Tibial nerve (tissue), 4 donors: ENCODE measurements around the gene SYT9. TPM values are rescaled to one million over a fixed set of nuclear protein-coding genes. Genes with fewer than 3 reads are reported as not detected.

Experiments
- DNase-seq, 2 donors: peaks; one replicate each; pipeline ENCODE4 v3.0.0-alpha.2; 2019; ENCODE audit warnings: low spot score in 2 of 2
- H3K27ac ChIP-seq, 4 donors: fragments of 200-600 bp; sonication (generic) in 3 of 4; one replicate each; pipeline ENCODE4 v1.5.1; 2017 to 2019; ENCODE audit warnings: mild to moderate bottlenecking in 1 of 4
- H3K27me3 ChIP-seq, 2 donors: fragments of 200-600 bp; sonication (generic) in 1 of 2; one replicate each; pipeline versions ENCODE4 v1.5.1 to v1.6.0; 2017 to 2019
- H3K36me3 ChIP-seq, 3 donors: fragments of 200-600 bp; sonication (generic); one replicate each; pipeline ENCODE4 v1.5.1; 2018 to 2019
- H3K4me1 ChIP-seq, 4 donors: fragments of 200-600 bp; sonication (generic) in 3 of 4; one replicate each; pipeline ENCODE4 v1.5.1; 2017 to 2019
- H3K4me3 ChIP-seq, 4 donors: fragments of 200-600 bp; sonication (generic) in 3 of 4; one replicate each; pipeline ENCODE4 v1.5.1; 2017 to 2019; ENCODE audit warnings: mild to moderate bottlenecking in 1 of 4, moderate library complexity in 1 of 4
- H3K9me3 ChIP-seq, 4 donors: fragments of 200-600 bp; sonication (generic) in 3 of 4; one replicate each; pipeline ENCODE4 v1.5.1; 2017 to 2019
- EP300 ChIP-seq, 2 donors: sonication (generic); formaldehyde crosslinking; IDR thresholded peaks; one replicate each; pipeline ENCODE4 v1.6.1; 2017; ENCODE audit warnings: antibody characterized with exemption in 2 of 2, mild to moderate bottlenecking in 1 of 2
- POLR2A ChIP-seq, 2 donors: fragments of 450-650 bp; IDR thresholded peaks; one replicate each; pipeline ENCODE4 v1.6.1; 2017; ENCODE audit warnings: antibody characterized with exemption in 2 of 2, mild to moderate bottlenecking in 2 of 2, moderate library complexity in 2 of 2
- WGBS, 2 donors: methylation state at CpG; one replicate each; pipeline ENCODE4 v1.1.5; 2018; 5-methylcytosine and 5-hydroxymethylcytosine counted together
- total RNA-seq, 4 donors: library from RNA; depleted of rRNA; stranded (reverse); fragments of >200 nt; gene quantifications; one replicate each; pipeline ENCODE4 v1.1.0, GENCODE V29; 2016
- TF ChIP-seq, protein P1 (sequence below), 5 experiments: fragments of 200-600 bp in 3 of 5; fragments of 450-650 bp in 2 of 5; sonication (generic) in 3 of 5; IDR thresholded peaks; one replicate each; pipeline ENCODE4 v1.5.1; 2016 to 2019; ENCODE audit warnings: antibody characterized with exemption in 5 of 5, mild to moderate bottlenecking in 3 of 5, moderate library complexity in 2 of 5

SYT9 gene
- total RNA-seq, 4 donors from 2014 or later = 0.21 to 0.30 TPM; not detected in 2

DNA sequence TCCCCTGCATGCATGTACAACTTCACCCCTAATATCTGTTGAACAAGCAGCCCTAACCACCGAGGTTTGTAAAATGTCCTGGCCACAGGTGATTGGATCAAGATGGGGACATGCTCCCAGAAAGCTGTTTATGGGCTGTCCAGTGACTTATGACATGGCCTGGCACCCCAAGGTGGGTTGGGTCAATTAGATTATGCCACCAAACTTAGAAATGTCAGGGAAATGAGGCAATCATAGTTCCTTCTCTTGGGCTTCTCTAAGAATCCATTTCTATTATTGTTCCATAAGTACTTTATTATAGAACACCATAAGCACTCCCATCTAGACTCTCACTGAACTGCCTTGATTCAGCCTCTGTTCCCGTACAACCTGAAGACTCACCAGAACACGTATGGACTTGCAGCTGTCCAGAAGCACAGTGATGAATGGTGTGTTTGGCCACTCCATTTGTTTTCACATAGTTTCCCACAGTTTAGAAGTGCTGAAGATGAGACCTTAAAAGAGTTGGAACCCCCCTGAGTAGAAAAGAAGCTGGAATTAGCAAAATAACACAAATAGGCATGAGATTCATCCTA lies 188.1 kb downstream of the SYT9 start:
- H3K4me3 ChIP-seq = no peak overlapping the region
- 80 to 89% methylated on average over 3 of the region's 3 CpGs for WGBS, 2 donors
- no peaks in the 10 kb centered on the region for H3K36me3 ChIP-seq
- TF ChIP-seq EP300 (IDR thresholded peaks at IDR 0.05) (no peak), POLR2A (IDR thresholded peaks at IDR 0.05) (no peak)
- no peaks in the 10 kb centered on the region for H3K27me3 ChIP-seq
- H3K9me3 ChIP-seq = no peaks in the 10 kb centered on the region
- H3K4me1 ChIP-seq = no peaks in the 10 kb centered on the region
- no peak for DNase-seq
- H3K27ac ChIP-seq = no peak overlapping the region

DNA sequence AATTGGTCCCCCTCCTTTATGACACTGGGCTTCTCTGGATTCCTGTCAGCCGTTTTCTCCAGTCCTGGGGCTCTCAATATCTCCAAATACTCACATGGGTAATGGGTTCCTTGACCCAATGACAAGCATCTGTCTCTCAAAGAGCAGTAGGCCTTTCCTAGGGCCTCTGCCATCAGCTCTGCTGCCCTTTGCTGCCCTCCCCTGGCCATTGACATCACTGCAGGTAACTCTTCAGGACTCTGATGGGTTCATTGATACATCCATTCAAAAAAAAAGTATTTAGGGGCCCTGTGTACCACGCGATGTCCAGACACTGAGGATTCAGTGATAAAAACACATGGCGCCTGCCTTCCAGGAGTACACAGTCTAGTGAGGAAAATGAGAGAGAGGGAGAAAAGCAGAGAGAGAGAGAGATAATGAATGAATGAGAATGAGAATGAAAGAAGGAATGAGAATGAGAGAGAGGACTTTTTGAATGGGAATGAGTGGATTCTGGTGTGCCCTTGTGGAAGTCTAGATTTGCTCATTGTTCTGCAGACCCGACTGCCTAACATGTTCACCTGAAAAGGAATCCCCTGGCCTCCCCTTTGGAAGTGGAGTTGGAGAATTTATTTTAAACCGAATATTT lies 191.0 kb downstream of the SYT9 start:
- DNase-seq = peak; percentile 63 to 89
- Histone ChIP-seq H3K36me3 (no peaks in the 10 kb centered on the region), H3K27me3 (no peaks in the 10 kb centered on the region), H3K4me3 (no peak overlapping the region), H3K4me1 (no peaks in the 10 kb centered on the region), H3K9me3 (no peaks in the 10 kb centered on the region), H3K27ac (no peak overlapping the region)
- TF ChIP-seq POLR2A (IDR thresholded peaks at IDR 0.05) (no peak), EP300 (IDR thresholded peaks at IDR 0.05) (no peak)
- TF ChIP-seq, protein P1, sequence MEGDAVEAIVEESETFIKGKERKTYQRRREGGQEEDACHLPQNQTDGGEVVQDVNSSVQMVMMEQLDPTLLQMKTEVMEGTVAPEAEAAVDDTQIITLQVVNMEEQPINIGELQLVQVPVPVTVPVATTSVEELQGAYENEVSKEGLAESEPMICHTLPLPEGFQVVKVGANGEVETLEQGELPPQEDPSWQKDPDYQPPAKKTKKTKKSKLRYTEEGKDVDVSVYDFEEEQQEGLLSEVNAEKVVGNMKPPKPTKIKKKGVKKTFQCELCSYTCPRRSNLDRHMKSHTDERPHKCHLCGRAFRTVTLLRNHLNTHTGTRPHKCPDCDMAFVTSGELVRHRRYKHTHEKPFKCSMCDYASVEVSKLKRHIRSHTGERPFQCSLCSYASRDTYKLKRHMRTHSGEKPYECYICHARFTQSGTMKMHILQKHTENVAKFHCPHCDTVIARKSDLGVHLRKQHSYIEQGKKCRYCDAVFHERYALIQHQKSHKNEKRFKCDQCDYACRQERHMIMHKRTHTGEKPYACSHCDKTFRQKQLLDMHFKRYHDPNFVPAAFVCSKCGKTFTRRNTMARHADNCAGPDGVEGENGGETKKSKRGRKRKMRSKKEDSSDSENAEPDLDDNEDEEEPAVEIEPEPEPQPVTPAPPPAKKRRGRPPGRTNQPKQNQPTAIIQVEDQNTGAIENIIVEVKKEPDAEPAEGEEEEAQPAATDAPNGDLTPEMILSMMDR (IDR thresholded peaks at IDR 0.05) = peak; percentile 65 to 83 (median 72)
- 33 to 35% methylated on average over 6 of the region's 6 CpGs for WGBS, 2 donors

DNA sequence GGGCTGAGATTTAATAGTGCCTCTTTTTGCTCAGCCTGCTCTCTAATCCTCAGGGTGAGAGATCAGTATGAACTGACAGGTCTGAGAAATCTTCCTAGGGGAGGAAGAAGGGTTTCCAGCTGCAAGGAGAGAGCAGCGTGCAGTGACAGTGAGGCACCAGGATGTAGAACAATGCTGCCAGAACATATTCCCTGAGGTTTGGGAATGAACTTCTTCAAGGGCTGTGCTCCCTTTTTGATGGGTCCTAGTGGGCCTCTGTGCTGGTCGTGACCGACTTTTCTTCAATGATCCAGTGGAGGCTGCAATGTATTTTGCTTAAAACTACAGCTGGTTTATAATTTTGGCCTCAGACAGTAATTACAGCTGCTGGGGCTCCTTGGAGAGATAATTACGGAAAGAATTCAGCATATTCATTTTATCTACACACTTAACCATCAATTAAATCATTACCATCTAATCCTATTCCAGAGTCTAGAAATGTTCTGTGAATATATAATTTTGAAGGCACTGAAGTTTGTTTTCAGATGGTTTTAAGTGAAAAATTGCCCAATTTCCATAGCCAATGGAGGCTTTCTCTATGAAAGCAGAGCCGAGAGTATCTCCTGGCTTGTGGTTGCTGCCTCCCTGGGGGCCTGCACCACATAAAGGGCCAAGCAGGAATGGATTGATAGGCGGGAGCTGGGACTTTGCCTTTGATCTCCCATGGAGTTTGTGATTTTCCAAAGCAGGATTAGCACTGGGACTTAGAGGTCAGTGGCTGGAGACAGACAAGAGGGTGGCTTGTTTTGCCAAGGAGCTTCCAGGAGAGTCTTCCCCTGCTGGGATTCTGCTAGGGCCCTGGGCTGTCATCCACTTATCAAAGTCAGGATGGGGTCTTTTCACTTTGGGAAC lies 192.6 kb downstream of the SYT9 start:
- TF ChIP-seq, protein P1 (IDR thresholded peaks at IDR 0.05) = no peak
- TF ChIP-seq POLR2A (IDR thresholded peaks at IDR 0.05) = no peak
- TF ChIP-seq EP300 (IDR thresholded peaks at IDR 0.05) = no peak
- H3K27ac ChIP-seq = no peak overlapping the region
- no peak for DNase-seq
- WGBS, 2 donors = 60 to 65% methylated on average over 6 of the region's 6 CpGs
- no peaks in the 10 kb centered on the region for H3K4me1 ChIP-seq
- H3K4me3 ChIP-seq = no peak overlapping the region
- no peaks in the 10 kb centered on the region for H3K27me3 ChIP-seq
- H3K36me3 ChIP-seq = no peaks in the 10 kb centered on the region
- H3K9me3 ChIP-seq = no peaks in the 10 kb centered on the region

DNA sequence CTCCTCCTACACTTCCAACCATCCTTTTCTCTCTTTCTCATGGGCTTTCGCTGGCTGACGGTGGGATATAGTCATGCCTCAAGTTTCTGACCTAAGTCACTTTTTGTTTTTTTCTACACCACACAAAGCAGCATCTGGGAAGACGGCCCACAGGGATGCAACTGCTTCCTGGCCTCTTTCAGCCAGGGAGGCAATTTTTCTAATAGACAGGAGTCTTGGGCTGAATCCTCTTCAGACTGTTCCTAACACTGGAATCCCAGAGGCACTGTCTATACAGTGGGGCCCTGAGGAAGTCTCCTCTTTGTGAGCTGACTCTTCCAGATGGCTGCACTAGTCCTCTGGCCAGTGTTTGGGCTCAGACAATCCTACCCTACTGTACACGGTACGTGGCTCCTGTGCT lies 193.9 kb downstream of the SYT9 start:
- DNase-seq = no peak
- H3K9me3 ChIP-seq = no peaks in the 10 kb centered on the region
- no peak overlapping the region for H3K27ac ChIP-seq
- WGBS, 2 donors = 81 to 86% methylated on average over 5 of the region's 5 CpGs
- no peak overlapping the region for H3K4me3 ChIP-seq
- H3K36me3 ChIP-seq = no peaks in the 10 kb centered on the region
- no peaks in the 10 kb centered on the region for H3K27me3 ChIP-seq
- H3K4me1 ChIP-seq = peaks cover 0 to 11% (median 4%) of the 10 kb centered on the region in 4 donors
- TF ChIP-seq POLR2A (IDR thresholded peaks at IDR 0.05) (no peak), EP300 (IDR thresholded peaks at IDR 0.05) (no peak)
- TF ChIP-seq, protein P1 (IDR thresholded peaks at IDR 0.05) = no peak

DNA sequence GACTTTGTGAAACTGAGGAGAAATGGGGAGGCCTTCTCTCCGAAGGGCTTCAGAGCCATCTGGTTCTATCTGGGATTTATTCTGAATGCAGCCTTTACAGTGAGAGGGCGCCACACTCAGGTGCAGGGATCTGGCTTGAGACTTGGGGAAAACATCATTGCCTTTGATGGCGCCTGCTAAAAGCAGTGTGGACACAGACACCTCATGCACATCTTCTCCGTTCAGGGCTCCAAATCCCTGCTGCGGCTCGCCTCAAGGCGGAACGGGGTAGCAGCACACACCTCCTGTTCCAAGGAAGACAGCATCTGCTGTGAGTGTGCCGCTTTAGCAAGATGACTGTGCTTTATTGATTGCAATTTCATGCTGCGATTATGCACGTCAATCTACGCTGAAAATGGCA lies 196.5 kb downstream of the SYT9 start:
- TF ChIP-seq EP300 (IDR thresholded peaks at IDR 0.05) (no peak), POLR2A (IDR thresholded peaks at IDR 0.05) (no peak)
- TF ChIP-seq, protein P1 (IDR thresholded peaks at IDR 0.05) = no peak
- WGBS, 2 donors = 95 to 97% methylated on average over 8 to 12 of the region's 12 CpGs
- no peak for DNase-seq
- Histone ChIP-seq H3K4me1 (peaks cover 0 to 22% (median 9%) of the 10 kb centered on the region in 4 donors), H3K4me3 (no peak overlapping the region), H3K9me3 (no peaks in the 10 kb centered on the region), H3K36me3 (no peaks in the 10 kb centered on the region), H3K27me3 (no peaks in the 10 kb centered on the region), H3K27ac (no peak overlapping the region)
